ENCODE measurements around the gene ABCF1.

Gene ABCF1

GRCh38 chr6:30543821-30544220 is 27.4 kb upstream of the ABCF1 start:
- Histone ChIP-seq H2AFZ (ENCODE audit: low read length) (no peak overlapping the region), H3K4me1 (ENCODE audit: low read length) (no peaks in the 10 kb centered on the region), H3K27ac (ENCODE audit: low read length) (no peak overlapping the region), H3F3A (ENCODE audit: insufficient read depth, low read length) (no peaks in the 10 kb centered on the region), H3K9me3 (replicated peaks; ENCODE audit: insufficient read depth, low read length) (no peaks in the 10 kb centered on the region), H4K20me1 (ENCODE audit: insufficient read depth, low read length) (no peaks in the 10 kb centered on the region), H3K27me3 (replicated peaks; ENCODE audit: insufficient read depth, low read length) (no peaks in the 10 kb centered on the region), H3K36me3 (replicated peaks; ENCODE audit: insufficient read depth, low read length) (no peaks in the 10 kb centered on the region), H3K79me2 (ENCODE audit: low read length) (no peaks in the 10 kb centered on the region), H3K9ac (ENCODE audit: low read length) (no peak overlapping the region), H3K4me2 (ENCODE audit: low read depth, low read length) (no peak overlapping the region), H3K4me3 (ENCODE audit: low read length) (no peak overlapping the region), H3K9me2 (replicated peaks; ENCODE audit: insufficient read depth, low read length) (no peaks in the 10 kb centered on the region)
- TF ChIP-seq EZH2phosphoT487 (IDR thresholded peaks at IDR 0.05; ENCODE audit: low read length) (no peak), EZH2 (optimal IDR thresholded peaks at IDR 0.05; ENCODE audit: low read depth, low read length) (no peak)
- TF ChIP-seq, protein P1, sequence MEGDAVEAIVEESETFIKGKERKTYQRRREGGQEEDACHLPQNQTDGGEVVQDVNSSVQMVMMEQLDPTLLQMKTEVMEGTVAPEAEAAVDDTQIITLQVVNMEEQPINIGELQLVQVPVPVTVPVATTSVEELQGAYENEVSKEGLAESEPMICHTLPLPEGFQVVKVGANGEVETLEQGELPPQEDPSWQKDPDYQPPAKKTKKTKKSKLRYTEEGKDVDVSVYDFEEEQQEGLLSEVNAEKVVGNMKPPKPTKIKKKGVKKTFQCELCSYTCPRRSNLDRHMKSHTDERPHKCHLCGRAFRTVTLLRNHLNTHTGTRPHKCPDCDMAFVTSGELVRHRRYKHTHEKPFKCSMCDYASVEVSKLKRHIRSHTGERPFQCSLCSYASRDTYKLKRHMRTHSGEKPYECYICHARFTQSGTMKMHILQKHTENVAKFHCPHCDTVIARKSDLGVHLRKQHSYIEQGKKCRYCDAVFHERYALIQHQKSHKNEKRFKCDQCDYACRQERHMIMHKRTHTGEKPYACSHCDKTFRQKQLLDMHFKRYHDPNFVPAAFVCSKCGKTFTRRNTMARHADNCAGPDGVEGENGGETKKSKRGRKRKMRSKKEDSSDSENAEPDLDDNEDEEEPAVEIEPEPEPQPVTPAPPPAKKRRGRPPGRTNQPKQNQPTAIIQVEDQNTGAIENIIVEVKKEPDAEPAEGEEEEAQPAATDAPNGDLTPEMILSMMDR (IDR thresholded peaks at IDR 0.05; ENCODE audit: low read length) = no peak
- no peak for DNase-seq

DNA sequence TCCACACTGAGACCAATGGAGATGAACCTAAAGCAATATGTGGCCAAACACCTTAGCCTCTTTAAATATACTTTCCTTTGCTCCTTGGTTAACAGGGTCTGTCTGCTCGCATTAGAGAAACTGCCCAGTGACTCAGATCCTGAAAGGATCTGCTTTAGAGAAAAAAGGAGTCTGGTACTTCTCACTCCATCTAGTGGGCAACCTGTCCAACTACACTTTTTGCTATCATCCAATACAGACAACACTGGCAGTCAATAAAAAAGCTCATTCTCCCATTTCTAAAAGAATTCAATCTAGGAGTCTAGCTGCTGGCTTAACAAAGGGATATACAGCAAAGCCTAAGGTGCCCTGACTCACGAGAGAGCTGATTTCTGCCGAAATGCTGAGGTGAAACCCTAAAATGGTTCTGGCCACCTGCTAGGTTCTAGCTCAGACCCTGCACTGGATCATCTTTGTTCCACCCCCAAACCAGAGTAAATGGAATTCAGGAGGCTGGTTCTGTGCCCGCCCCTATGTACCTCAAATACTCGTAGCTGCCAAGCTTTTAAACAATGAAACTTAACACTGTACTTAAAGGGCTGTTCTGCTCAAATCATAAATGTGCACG is 26.5 kb upstream of the ABCF1 start:
- no peaks in the 10 kb centered on the region for H3K36me3 ChIP-seq (replicated peaks; ENCODE audit: insufficient read depth, low read length)
- no peaks in the 10 kb centered on the region for H3K9me2 ChIP-seq (replicated peaks; ENCODE audit: insufficient read depth, low read length)
- no peak overlapping the region for H3K27ac ChIP-seq (ENCODE audit: low read length)
- H3K79me2 ChIP-seq (ENCODE audit: low read length) = no peaks in the 10 kb centered on the region
- no peaks in the 10 kb centered on the region for H3K27me3 ChIP-seq (replicated peaks; ENCODE audit: insufficient read depth, low read length)
- peak; percentile 49 for DNase-seq
- no peak overlapping the region for H3K4me2 ChIP-seq (ENCODE audit: low read depth, low read length)
- H3K4me3 ChIP-seq (ENCODE audit: low read length) = no peak overlapping the region
- no peaks in the 10 kb centered on the region for H3K9me3 ChIP-seq (replicated peaks; ENCODE audit: insufficient read depth, low read length)
- no peaks in the 10 kb centered on the region for H4K20me1 ChIP-seq (ENCODE audit: insufficient read depth, low read length)
- no peak overlapping the region for H3K9ac ChIP-seq (ENCODE audit: low read length)
- no peak overlapping the region for H2AFZ ChIP-seq (ENCODE audit: low read length)
- no peaks in the 10 kb centered on the region for H3F3A ChIP-seq (ENCODE audit: insufficient read depth, low read length)
- no peak for TF ChIP-seq EZH2phosphoT487 (IDR thresholded peaks at IDR 0.05; ENCODE audit: low read length)
- TF ChIP-seq, protein P1 (IDR thresholded peaks at IDR 0.05; ENCODE audit: low read length) = peak; percentile 76
- no peaks in the 10 kb centered on the region for H3K4me1 ChIP-seq (ENCODE audit: low read length)

GRCh38 chr6:30547454-30547853 is 23.8 kb upstream of the ABCF1 start:
- Histone ChIP-seq H3K4me3 (ENCODE audit: low read length) (no peak overlapping the region), H3K9me3 (replicated peaks; ENCODE audit: insufficient read depth, low read length) (no peaks in the 10 kb centered on the region), H4K20me1 (ENCODE audit: insufficient read depth, low read length) (no peaks in the 10 kb centered on the region), H3K36me3 (replicated peaks; ENCODE audit: insufficient read depth, low read length) (no peaks in the 10 kb centered on the region), H3K27me3 (replicated peaks; ENCODE audit: insufficient read depth, low read length) (no peaks in the 10 kb centered on the region), H3K4me2 (ENCODE audit: low read depth, low read length) (no peak overlapping the region), H3F3A (ENCODE audit: insufficient read depth, low read length) (no peaks in the 10 kb centered on the region), H3K9me2 (replicated peaks; ENCODE audit: insufficient read depth, low read length) (no peaks in the 10 kb centered on the region), H2AFZ (ENCODE audit: low read length) (no peak overlapping the region), H3K9ac (ENCODE audit: low read length) (no peak overlapping the region), H3K27ac (ENCODE audit: low read length) (no peak overlapping the region), H3K4me1 (ENCODE audit: low read length) (no peaks in the 10 kb centered on the region), H3K79me2 (ENCODE audit: low read length) (no peaks in the 10 kb centered on the region)
- no peak for DNase-seq
- TF ChIP-seq EZH2 (optimal IDR thresholded peaks at IDR 0.05; ENCODE audit: low read depth, low read length) = no peak
- no peak for TF ChIP-seq EZH2phosphoT487 (IDR thresholded peaks at IDR 0.05; ENCODE audit: low read length)
- TF ChIP-seq, protein P1 (IDR thresholded peaks at IDR 0.05; ENCODE audit: low read length) = no peak

Data from MM.1S (cell line).